IPS-18a (cell line): ENCODE measurements around the gene ATF7.
A peak's percentile ranks its signal among the peaks of the same experiment; 100 is the strongest.
"Not testable (repeated sequence)": the region's sequence is repeated elsewhere in the genome, so short reads cannot be mapped to it uniquely, and the experiment has no call there.

ENCODE experiments used
- H3K27ac ChIP-seq: one replicate; pipeline ENCODE4 v1.5.1; 2013; ENCODE audit warnings: low read length
- H3K27me3 ChIP-seq: one replicate; pipeline ENCODE4 v1.6.1; 2013; ENCODE audit warnings: mild to moderate bottlenecking, low read length; ENCODE audit not compliant: control insufficient read depth, insufficient read depth
- H3K36me3 ChIP-seq: one replicate; pipeline ENCODE4 v1.6.1; 2013; ENCODE audit warnings: low read depth, low read length; ENCODE audit not compliant: control insufficient read depth
- H3K4me1 ChIP-seq: one replicate; pipeline ENCODE4 v1.6.1; 2013; ENCODE audit warnings: low read depth, low read length; ENCODE audit not compliant: control insufficient read depth
- H3K4me3 ChIP-seq: one replicate; pipeline ENCODE4 v1.5.1; 2013; ENCODE audit warnings: low read length
- H3K9ac ChIP-seq: one replicate; pipeline ENCODE4 v1.6.1; 2013; ENCODE audit warnings: mild to moderate bottlenecking, low read length, moderate library complexity
- H3K9me3 ChIP-seq: one replicate; pipeline ENCODE4 v1.6.1; 2013; ENCODE audit warnings: low read depth, low read length; ENCODE audit not compliant: control insufficient read depth

Gene ATF7

DNA sequence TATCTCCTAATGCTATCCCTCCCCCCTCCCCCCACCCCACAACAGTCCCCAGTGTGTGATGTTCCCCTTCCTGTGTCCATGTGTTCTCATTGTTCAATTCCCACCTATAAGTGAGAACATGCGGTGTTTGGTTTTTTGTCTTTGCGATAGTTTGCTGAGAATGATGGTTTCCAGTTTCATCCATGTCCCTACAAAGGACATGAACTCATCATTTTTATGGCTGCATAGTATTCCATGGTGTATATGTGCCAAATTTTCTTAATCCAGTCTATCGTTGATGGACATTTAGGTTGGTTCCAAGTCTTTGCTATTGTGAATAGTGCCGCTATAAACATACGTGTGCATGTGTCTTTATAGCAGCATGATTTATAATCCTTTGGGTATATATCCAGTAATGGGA is 19.5 kb downstream of the ATF7 start:
- H3K4me3 ChIP-seq, H3K27ac ChIP-seq, H3K36me3 ChIP-seq, H3K9me3 ChIP-seq, H3K9ac ChIP-seq, H3K27me3 ChIP-seq: not testable (repeated sequence)
- H3K4me1 ChIP-seq: peaks cover 11% of the 10 kb centered on the region

DNA sequence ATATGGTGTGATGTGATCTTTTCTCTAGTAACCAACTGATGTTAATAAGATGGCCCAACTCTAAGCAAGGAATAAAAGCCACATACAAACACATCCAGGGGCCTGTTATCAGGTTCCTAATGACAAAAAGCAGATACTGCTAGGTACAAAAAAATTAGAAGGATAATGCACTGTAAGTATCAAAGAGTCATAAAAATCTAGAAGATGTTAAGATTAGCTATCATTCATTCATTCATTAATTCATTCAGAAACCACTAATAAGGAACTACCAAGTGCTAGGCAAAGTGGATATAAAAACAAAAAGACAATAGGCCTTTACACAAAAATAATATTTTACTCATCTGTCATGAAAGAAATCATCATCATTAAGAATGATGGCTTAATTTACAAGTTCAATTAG is 21.6 kb downstream of the ATF7 start:
- Histone ChIP-seq H3K36me3 (no peaks in the 10 kb centered on the region), H3K9ac (no peak overlapping the region), H3K4me3 (no peak overlapping the region), H3K27ac (no peak overlapping the region), H3K27me3 (no peaks in the 10 kb centered on the region), H3K9me3 (no peaks in the 10 kb centered on the region), H3K4me1 (peaks cover 11% of the 10 kb centered on the region)

GRCh38 chr12:53603804-53604203 is 22.4 kb downstream of the ATF7 start:
- Histone ChIP-seq H3K36me3 (no peaks in the 10 kb centered on the region), H3K4me1 (peaks cover 11% of the 10 kb centered on the region), H3K9ac (no peak overlapping the region), H3K9me3 (no peaks in the 10 kb centered on the region), H3K27me3 (no peaks in the 10 kb centered on the region), H3K4me3 (no peak overlapping the region), H3K27ac (no peak overlapping the region)

- Histone ChIP-seq H3K4me3 (no peak overlapping the region), H3K4me1 (peaks cover 11% of the 10 kb centered on the region), H3K9me3 (no peaks in the 10 kb centered on the region), H3K9ac (no peak overlapping the region), H3K27ac (peak overlapping the region; percentile 18), H3K36me3 (no peaks in the 10 kb centered on the region), H3K27me3 (no peaks in the 10 kb centered on the region)
Measured at GRCh38 chr12:53603196-53603595, 23.0 kb downstream of the ATF7 start.

- H3K27me3 ChIP-seq: no peaks in the 10 kb centered on the region
- H3K9ac ChIP-seq: no peak overlapping the region
- H3K9me3 ChIP-seq: no peaks in the 10 kb centered on the region
- no peaks in the 10 kb centered on the region for H3K36me3 ChIP-seq
- H3K4me3 ChIP-seq: no peak overlapping the region
- no peak overlapping the region for H3K27ac ChIP-seq
- H3K4me1 ChIP-seq: peaks cover 11% of the 10 kb centered on the region
Measured at GRCh38 chr12:53602176-53602864, 23.9 kb downstream of the ATF7 start.

GRCh38 chr12:53601296-53601847 is 24.8 kb downstream of the ATF7 start:
- peaks cover 11% of the 10 kb centered on the region for H3K4me1 ChIP-seq
- H3K4me3 ChIP-seq: no peak overlapping the region
- H3K9me3 ChIP-seq: no peaks in the 10 kb centered on the region
- H3K36me3 ChIP-seq: no peaks in the 10 kb centered on the region
- H3K27ac ChIP-seq: no peak overlapping the region
- H3K9ac ChIP-seq: no peak overlapping the region
- no peaks in the 10 kb centered on the region for H3K27me3 ChIP-seq

GRCh38 chr12:53600490-53601295 is 25.5 kb downstream of the ATF7 start:
- no peaks in the 10 kb centered on the region for H3K36me3 ChIP-seq
- no peaks in the 10 kb centered on the region for H3K9me3 ChIP-seq
- H3K4me3 ChIP-seq: no peak overlapping the region
- no peak overlapping the region for H3K9ac ChIP-seq
- H3K27me3 ChIP-seq: no peaks in the 10 kb centered on the region
- peaks cover 11% of the 10 kb centered on the region for H3K4me1 ChIP-seq
- no peak overlapping the region for H3K27ac ChIP-seq

- H3K27me3 ChIP-seq: no peaks in the 10 kb centered on the region
- H3K27ac ChIP-seq: no peak overlapping the region
- no peak overlapping the region for H3K4me3 ChIP-seq
- H3K9me3 ChIP-seq: no peaks in the 10 kb centered on the region
- peaks cover 11% of the 10 kb centered on the region for H3K4me1 ChIP-seq
- H3K9ac ChIP-seq: no peak overlapping the region
- H3K36me3 ChIP-seq: no peaks in the 10 kb centered on the region
Measured at GRCh38 chr12:53599579-53599978, 26.6 kb downstream of the ATF7 start.

DNA sequence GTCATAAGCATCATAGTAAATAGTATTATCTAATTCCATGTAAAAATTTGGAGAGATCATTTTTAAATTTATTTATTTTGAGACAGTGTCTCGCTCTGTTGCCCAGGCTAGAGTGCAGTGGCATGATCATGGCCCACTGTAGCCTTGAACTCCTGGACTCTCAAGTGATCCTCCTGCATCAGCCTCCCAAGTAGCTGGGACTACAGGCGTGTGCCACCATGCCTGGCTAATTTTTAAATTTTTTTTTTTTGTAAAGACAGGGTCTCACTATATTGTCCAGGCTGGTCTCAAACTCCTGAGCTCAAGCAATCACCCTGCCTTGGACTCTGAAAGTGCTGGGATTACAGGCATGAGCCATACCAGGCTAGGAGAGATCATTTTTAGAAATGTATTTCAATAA is 27.2 kb downstream of the ATF7 start:
- peaks cover 10% of the 10 kb centered on the region for H3K4me1 ChIP-seq
- H3K27ac ChIP-seq, H3K9me3 ChIP-seq, H3K27me3 ChIP-seq, H3K9ac ChIP-seq, H3K4me3 ChIP-seq, H3K36me3 ChIP-seq: not testable (repeated sequence)

- no peak overlapping the region for H3K4me3 ChIP-seq
- H3K36me3 ChIP-seq: no peaks in the 10 kb centered on the region
- no peak overlapping the region for H3K27ac ChIP-seq
- H3K4me1 ChIP-seq: peaks cover 6% of the 10 kb centered on the region
- no peak overlapping the region for H3K9ac ChIP-seq
- H3K9me3 ChIP-seq: no peaks in the 10 kb centered on the region
- no peaks in the 10 kb centered on the region for H3K27me3 ChIP-seq
Measured at GRCh38 chr12:53596920-53597363, 29.2 kb downstream of the ATF7 start.

GRCh38 chr12:53594897-53595615 is 31.1 kb downstream of the ATF7 start:
- Histone ChIP-seq H3K9ac (no peak overlapping the region), H3K27ac (no peak overlapping the region), H3K4me1 (peaks cover 6% of the 10 kb centered on the region), H3K9me3 (no peaks in the 10 kb centered on the region), H3K27me3 (no peaks in the 10 kb centered on the region), H3K36me3 (no peaks in the 10 kb centered on the region), H3K4me3 (no peak overlapping the region)
